HepG2 (cell line): ENCODE data around the gene NUDT2. TPM values are rescaled to one million over a fixed set of nuclear protein-coding genes. Genes with fewer than 3 reads are reported as not detected.

Source experiments
- CHCHD3 ChIP-seq: sonication (generic); formaldehyde crosslinking; IDR thresholded peaks from 2 replicates; pipeline ENCODE4 v1.8.0; 2022; ENCODE audit warnings: mild to moderate bottlenecking, missing genetic modification reagents, moderate library complexity
- ESRRA ChIP-seq: sonication (generic); formaldehyde crosslinking; IDR thresholded peaks from 2 replicates; pipeline ENCODE4 v1.5.1; 2020; ENCODE audit warnings: mild to moderate bottlenecking, low read depth, missing genetic modification reagents
- HNF4G ChIP-seq, 2 experiments: sonication (generic) in 1 of 2; formaldehyde crosslinking in 1 of 2; IDR thresholded peaks; 2 replicates each; pipeline versions ENCODE4 v1.4.0 to v1.6.1; 2011 to 2020; ENCODE audit warnings: borderline replicate concordance in 2 of 2, low read depth in 2 of 2, mild to moderate bottlenecking in 2 of 2, low read length in 1 of 2, missing genetic modification reagents in 1 of 2, moderate library complexity in 1 of 2
- PRMT3 ChIP-seq: sonication (generic); formaldehyde crosslinking; IDR thresholded peaks from 2 replicates; pipeline ENCODE4 v1.8.1; 2022; ENCODE audit warnings: low read depth, mild to moderate bottlenecking, moderate library complexity, missing genetic modification reagents, borderline replicate concordance
- WIZ ChIP-seq: sonication (generic); formaldehyde crosslinking; IDR thresholded peaks from 2 replicates; pipeline ENCODE4 v1.5.1; 2020; ENCODE audit warnings: mild to moderate bottlenecking, missing genetic modification reagents
- ZFX ChIP-seq: sonication (generic); formaldehyde crosslinking; IDR thresholded peaks from 2 replicates; pipeline ENCODE4 v1.4.0; 2020; ENCODE audit warnings: mild to moderate bottlenecking, low read depth, missing genetic modification reagents, moderate library complexity
- ZFY ChIP-seq: sonication (generic); formaldehyde crosslinking; IDR thresholded peaks from 2 replicates; pipeline ENCODE4 v1.4.0; 2020; ENCODE audit warnings: missing genetic modification reagents
- ZNF30 ChIP-seq: sonication (generic); formaldehyde crosslinking; IDR thresholded peaks from 2 replicates; pipeline ENCODE4 v1.5.0; 2020; ENCODE audit warnings: mild to moderate bottlenecking, missing genetic modification reagents
- ZNF335 ChIP-seq: sonication (generic); formaldehyde crosslinking; IDR thresholded peaks from 2 replicates; pipeline ENCODE4 v1.4.0; 2020; ENCODE audit warnings: missing genetic modification reagents
- ZNF343 ChIP-seq: sonication (generic); formaldehyde crosslinking; IDR thresholded peaks from 2 replicates; pipeline ENCODE4 v1.4.0; 2020; ENCODE audit warnings: mild to moderate bottlenecking, missing genetic modification reagents
- polyA plus RNA-seq, 8 experiments: library from polyadenylated mRNA; depleted of rRNA in 3 of 8; stranded (reverse) in 7 of 8; unstranded in 1 of 8; fragments of >200 nt; fragmentation: Illumina TruSeq in 4 of 8; extraction: Trizol in 4 of 8; gene quantifications; 2 replicates each; pipeline versions ENCODE4 v1.2.1 to v1.2.3, GENCODE V29; 2011 to 2016; ENCODE audit warnings: low read depth in 4 of 8, missing spikeins in 1 of 8, mixed read lengths in 1 of 8; ENCODE audit not compliant: insufficient read depth in 1 of 8
- total RNA-seq, 5 experiments: library from RNA; depleted of rRNA; stranded (reverse); fragments of >200 nt; fragmentation: Illumina TruSeq; extraction: Trizol; gene quantifications; 2 replicates each; pipeline ENCODE4 v1.2.3, GENCODE V29; 2016; ENCODE audit warnings: low read depth in 1 of 5
- TF ChIP-seq, protein P1 (sequence below): sonication (generic); formaldehyde crosslinking; IDR thresholded peaks from 2 replicates; pipeline ENCODE4 v1.5.1; 2020; ENCODE audit warnings: mild to moderate bottlenecking, missing genetic modification reagents
- TF ChIP-seq, protein P2 (sequence below): sonication (generic); formaldehyde crosslinking; IDR thresholded peaks from 2 replicates; pipeline ENCODE4 v1.5.1; 2020; ENCODE audit warnings: mild to moderate bottlenecking, missing genetic modification reagents, moderate library complexity
- TF ChIP-seq, protein P3 (sequence below): sonication (generic); formaldehyde crosslinking; IDR thresholded peaks from 2 replicates; pipeline ENCODE4; 2020; ENCODE audit warnings: missing genetic modification reagents, mild to moderate bottlenecking, borderline replicate concordance
- TF ChIP-seq, protein P4 (sequence below): IDR thresholded peaks from 2 replicates; pipeline ENCODE4 v1.6.1; 2016; ENCODE audit warnings: missing compliant biosample characterization, missing genetic modification reagents, borderline replicate concordance

Gene NUDT2
- total and polyA plus RNA-seq, 2 of the 13 experiments (the other 11 are each of a cell fraction or from before 2014, with no cell fraction given), result 19.9 to 24.6 TPM

DNA sequence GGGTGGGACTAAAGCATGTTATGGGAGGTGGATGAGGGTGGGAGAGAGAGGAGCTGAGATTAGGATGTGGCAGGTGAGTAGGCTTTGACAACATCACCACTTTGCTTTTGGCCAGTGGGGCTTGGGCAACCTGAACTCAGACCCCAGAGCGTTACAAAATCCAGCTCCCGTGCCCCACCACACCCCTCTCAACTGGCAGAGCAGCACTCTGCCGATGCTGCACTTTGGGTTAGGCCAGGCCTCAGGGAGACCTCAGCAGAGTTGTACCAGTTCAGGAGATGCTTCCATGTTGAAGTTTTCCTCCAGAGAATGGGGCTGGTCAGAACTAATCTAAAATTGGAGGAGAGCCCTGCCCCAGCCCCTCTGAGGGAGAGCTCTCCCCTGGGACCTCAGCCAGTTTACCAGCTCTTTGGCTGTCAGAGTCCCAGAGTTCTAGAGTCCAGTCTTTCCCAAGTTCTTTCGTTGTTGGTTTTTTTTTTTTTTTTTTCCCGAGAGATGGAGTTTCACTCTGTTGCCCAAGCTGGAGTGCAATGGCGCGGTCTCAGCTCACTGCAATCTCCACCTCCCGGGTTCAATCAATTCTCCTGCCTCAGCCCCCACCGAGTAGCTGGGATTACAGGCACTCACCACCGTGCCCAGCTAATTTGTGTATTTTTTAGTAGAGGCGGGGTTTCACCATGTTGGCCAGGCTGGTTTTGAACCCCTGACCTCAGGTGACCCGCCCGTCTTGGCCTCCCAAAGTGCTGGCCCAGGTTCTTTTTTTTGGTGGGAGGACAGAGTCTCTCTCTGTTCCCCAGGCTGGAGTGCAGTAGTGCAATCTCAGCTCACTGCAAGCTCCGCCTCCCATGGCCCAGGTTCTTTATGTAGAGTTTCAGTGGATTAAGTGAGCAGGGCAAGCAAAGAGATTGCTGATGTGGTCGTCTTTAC is 17.8 kb downstream of the NUDT2 start (continued):
- TF ChIP-seq, protein P1, sequence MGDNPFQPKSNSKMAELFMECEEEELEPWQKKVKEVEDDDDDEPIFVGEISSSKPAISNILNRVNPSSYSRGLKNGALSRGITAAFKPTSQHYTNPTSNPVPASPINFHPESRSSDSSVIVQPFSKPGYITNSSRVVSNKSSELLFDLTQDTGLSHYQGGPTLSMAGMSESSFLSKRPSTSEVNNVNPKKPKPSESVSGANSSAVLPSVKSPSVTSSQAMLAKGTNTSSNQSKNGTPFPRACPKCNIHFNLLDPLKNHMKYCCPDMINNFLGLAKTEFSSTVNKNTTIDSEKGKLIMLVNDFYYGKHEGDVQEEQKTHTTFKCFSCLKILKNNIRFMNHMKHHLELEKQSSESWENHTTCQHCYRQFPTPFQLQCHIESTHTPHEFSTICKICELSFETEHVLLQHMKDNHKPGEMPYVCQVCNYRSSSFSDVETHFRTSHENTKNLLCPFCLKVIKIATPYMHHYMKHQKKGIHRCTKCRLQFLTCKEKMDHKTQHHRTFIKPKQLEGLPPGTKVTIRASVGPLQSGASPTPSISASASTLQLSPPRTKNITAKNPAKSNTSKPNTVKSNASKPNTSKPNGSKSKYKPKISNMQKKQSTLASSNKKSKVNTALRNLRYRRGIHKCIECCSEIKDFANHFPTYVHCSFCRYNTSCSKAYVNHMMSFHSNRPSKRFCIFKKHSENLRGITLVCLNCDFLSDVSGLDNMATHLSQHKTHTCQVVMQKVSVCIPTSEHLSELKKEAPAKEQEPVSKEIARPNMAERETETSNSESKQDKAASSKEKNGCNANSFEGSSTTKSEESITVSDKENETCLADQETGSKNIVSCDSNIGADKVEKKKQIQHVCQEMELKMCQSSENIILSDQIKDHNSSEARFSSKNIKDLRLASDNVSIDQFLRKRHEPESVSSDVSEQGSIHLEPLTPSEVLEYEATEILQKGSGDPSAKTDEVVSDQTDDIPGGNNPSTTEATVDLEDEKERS (CRISPR knock-in tag), result peak; percentile 81; the same call in 1 of the 2 replicates
- TF ChIP-seq HNF4G (IDR thresholded peaks at IDR 0.05; ENCODE audit: borderline replicate concordance, low read depth, low read length) (peak; percentile 48; the same call in 1 of the 2 replicates), HNF4G (CRISPR knock-in tag; IDR thresholded peaks at IDR 0.05; ENCODE audit: borderline replicate concordance, low read depth) (no peak), ZFY (0 out of 2 replicates have a peak, but pooled peaks have one; percentile 6), ZNF343 (CRISPR knock-in tag) (0 out of 2 replicates have a peak, but pooled peaks have one; percentile 43), CHCHD3 (CRISPR knock-in tag) (no peak), PRMT3 (no peak), ESRRA (CRISPR knock-in tag) (0 out of 2 replicates have a peak, but pooled peaks have one; percentile 27), WIZ (CRISPR knock-in tag) (0 out of 2 replicates have a peak, but pooled peaks have one; percentile 53), ZNF30 (CRISPR knock-in tag) (no peak), ZNF335 (CRISPR knock-in tag) (no peak), ZFX (CRISPR knock-in tag) (peak; percentile 39)
- TF ChIP-seq, protein P2, sequence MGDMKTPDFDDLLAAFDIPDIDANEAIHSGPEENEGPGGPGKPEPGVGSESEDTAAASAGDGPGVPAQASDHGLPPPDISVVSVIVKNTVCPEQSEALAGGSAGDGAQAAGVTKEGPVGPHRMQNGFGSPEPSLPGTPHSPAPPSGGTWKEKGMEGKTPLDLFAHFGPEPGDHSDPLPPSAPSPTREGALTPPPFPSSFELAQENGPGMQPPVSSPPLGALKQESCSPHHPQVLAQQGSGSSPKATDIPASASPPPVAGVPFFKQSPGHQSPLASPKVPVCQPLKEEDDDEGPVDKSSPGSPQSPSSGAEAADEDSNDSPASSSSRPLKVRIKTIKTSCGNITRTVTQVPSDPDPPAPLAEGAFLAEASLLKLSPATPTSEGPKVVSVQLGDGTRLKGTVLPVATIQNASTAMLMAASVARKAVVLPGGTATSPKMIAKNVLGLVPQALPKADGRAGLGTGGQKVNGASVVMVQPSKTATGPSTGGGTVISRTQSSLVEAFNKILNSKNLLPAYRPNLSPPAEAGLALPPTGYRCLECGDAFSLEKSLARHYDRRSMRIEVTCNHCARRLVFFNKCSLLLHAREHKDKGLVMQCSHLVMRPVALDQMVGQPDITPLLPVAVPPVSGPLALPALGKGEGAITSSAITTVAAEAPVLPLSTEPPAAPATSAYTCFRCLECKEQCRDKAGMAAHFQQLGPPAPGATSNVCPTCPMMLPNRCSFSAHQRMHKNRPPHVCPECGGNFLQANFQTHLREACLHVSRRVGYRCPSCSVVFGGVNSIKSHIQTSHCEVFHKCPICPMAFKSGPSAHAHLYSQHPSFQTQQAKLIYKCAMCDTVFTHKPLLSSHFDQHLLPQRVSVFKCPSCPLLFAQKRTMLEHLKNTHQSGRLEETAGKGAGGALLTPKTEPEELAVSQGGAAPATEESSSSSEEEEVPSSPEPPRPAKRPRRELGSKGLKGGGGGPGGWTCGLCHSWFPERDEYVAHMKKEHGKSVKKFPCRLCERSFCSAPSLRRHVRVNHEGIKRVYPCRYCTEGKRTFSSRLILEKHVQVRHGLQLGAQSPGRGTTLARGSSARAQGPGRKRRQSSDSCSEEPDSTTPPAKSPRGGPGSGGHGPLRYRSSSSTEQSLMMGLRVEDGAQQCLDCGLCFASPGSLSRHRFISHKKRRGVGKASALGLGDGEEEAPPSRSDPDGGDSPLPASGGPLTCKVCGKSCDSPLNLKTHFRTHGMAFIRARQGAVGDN, result peak; percentile 42; the same call in 1 of the 2 replicates
- TF ChIP-seq, protein P3, sequence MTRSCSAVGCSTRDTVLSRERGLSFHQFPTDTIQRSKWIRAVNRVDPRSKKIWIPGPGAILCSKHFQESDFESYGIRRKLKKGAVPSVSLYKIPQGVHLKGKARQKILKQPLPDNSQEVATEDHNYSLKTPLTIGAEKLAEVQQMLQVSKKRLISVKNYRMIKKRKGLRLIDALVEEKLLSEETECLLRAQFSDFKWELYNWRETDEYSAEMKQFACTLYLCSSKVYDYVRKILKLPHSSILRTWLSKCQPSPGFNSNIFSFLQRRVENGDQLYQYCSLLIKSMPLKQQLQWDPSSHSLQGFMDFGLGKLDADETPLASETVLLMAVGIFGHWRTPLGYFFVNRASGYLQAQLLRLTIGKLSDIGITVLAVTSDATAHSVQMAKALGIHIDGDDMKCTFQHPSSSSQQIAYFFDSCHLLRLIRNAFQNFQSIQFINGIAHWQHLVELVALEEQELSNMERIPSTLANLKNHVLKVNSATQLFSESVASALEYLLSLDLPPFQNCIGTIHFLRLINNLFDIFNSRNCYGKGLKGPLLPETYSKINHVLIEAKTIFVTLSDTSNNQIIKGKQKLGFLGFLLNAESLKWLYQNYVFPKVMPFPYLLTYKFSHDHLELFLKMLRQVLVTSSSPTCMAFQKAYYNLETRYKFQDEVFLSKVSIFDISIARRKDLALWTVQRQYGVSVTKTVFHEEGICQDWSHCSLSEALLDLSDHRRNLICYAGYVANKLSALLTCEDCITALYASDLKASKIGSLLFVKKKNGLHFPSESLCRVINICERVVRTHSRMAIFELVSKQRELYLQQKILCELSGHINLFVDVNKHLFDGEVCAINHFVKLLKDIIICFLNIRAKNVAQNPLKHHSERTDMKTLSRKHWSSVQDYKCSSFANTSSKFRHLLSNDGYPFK (CRISPR knock-in tag), result no peak
- TF ChIP-seq, protein P4, sequence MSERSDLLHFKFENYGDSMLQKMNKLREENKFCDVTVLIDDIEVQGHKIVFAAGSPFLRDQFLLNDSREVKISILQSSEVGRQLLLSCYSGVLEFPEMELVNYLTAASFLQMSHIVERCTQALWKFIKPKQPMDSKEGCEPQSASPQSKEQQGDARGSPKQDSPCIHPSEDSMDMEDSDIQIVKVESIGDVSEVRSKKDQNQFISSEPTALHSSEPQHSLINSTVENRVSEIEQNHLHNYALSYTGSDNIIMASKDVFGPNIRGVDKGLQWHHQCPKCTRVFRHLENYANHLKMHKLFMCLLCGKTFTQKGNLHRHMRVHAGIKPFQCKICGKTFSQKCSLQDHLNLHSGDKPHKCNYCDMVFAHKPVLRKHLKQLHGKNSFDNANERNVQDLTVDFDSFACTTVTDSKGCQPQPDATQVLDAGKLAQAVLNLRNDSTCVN (CRISPR knock-in tag), result no peak
